GM12891 (cell line): Measurements from ENCODE around the gene ALDOA.

Source experiments
- PAX5 ChIP-seq: IDR thresholded peaks from 2 replicates; pipeline ENCODE4 v1.6.1; 2011; ENCODE audit warnings: low read length, moderate library complexity, mild to moderate bottlenecking; ENCODE audit not compliant: insufficient read depth, severe bottlenecking
- POLR2AphosphoS5 ChIP-seq: IDR thresholded peaks from 2 replicates; pipeline ENCODE4 v1.6.1; 2011; ENCODE audit warnings: low read depth, low read length, control low read depth

GRCh38 chr16:30064729-30065101 is 845 bp upstream of the ALDOA start:
- TF ChIP-seq POLR2AphosphoS5 (no peak), PAX5 (no peak)
